ENCODE results near the gene SPTLC2.
"Not testable (repeated sequence)": the region's sequence is repeated elsewhere in the genome, so short reads cannot be mapped to it uniquely, and the experiment has no call there.

Gene SPTLC2

GRCh38 chr14:77554816-77555599 is 61.4 kb downstream of the SPTLC2 start:
- DNase-seq (ENCODE audit: low read depth), result no peak
- TF ChIP-seq CTCF (conservative IDR thresholded peaks at IDR 0.05; ENCODE audit: low read depth, low read length), result no peak

DNA sequence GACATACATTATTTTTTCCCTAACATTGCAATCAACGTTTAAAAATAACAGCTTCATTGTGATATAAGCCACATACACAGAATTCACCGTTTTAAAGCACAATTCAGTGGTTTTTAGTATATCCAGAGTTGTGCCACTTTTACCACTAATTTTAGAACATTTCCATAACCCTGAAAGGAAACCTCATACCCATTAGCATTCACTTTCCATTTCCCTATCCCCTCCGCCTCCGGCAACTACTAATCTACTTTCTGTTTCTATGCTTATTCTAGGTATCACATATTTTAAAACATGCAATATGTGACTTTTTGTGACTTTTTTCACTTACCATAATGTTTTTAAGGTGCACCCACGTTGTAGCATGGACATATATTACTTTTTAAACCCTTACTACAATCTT is 62.2 kb downstream of the SPTLC2 start:
- no peak overlapping the region for H3K4me3 ChIP-seq (ENCODE audit: low read depth, low read length)
- no peak for TF ChIP-seq CTCF (conservative IDR thresholded peaks at IDR 0.05; ENCODE audit: low read depth, low read length)
- no peak for DNase-seq (ENCODE audit: low read depth)

More at GRCh38 chr14:77554816-77555599, 61.4 kb downstream of the SPTLC2 start:
- no peak overlapping the region for H3K4me3 ChIP-seq (ENCODE audit: low read depth, low read length)

GRCh38 chr14:77549451-77549850 is 67.0 kb downstream of the SPTLC2 start:
- DNase-seq (ENCODE audit: low read depth), result no peak
- no peak overlapping the region for H3K4me3 ChIP-seq (ENCODE audit: low read depth, low read length)
- no peak for TF ChIP-seq CTCF (conservative IDR thresholded peaks at IDR 0.05; ENCODE audit: low read depth, low read length)

- peak; percentile 32 for TF ChIP-seq CTCF (conservative IDR thresholded peaks at IDR 0.05; ENCODE audit: low read depth, low read length)
- DNase-seq (ENCODE audit: low read depth), result no peak
- no peak overlapping the region for H3K4me3 ChIP-seq (ENCODE audit: low read depth, low read length)
These were observed 68.8 kb downstream of the SPTLC2 start for GRCh38 chr14:77547512-77548180.

GRCh38 chr14:77545171-77545570 is 71.3 kb downstream of the SPTLC2 start:
- H3K4me3 ChIP-seq (ENCODE audit: low read depth, low read length); DNase-seq (ENCODE audit: low read depth): not testable (repeated sequence)

DNA sequence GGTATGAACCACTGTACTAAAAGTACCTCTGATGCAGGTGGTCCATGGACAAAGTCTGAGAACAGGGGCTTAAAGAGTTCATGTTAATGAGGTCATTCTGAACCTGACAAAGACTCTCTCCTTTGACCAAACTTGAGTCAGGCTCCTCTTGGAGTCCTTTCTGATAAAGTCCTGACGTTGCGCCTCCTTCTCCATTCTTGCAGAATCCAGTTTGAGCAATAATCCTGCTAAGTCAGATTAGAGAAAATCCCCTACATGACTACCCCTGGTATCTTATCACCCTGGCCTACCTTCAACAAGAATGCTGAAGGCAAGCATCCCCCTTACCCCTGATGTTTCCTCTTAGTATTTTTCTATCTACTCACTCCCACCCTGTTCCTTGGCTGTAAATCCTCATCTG is 71.9 kb downstream of the SPTLC2 start:
- no peak for TF ChIP-seq CTCF (conservative IDR thresholded peaks at IDR 0.05; ENCODE audit: low read depth, low read length)
- no peak for DNase-seq (ENCODE audit: low read depth)
- H3K4me3 ChIP-seq (ENCODE audit: low read depth, low read length), result no peak overlapping the region

DNA sequence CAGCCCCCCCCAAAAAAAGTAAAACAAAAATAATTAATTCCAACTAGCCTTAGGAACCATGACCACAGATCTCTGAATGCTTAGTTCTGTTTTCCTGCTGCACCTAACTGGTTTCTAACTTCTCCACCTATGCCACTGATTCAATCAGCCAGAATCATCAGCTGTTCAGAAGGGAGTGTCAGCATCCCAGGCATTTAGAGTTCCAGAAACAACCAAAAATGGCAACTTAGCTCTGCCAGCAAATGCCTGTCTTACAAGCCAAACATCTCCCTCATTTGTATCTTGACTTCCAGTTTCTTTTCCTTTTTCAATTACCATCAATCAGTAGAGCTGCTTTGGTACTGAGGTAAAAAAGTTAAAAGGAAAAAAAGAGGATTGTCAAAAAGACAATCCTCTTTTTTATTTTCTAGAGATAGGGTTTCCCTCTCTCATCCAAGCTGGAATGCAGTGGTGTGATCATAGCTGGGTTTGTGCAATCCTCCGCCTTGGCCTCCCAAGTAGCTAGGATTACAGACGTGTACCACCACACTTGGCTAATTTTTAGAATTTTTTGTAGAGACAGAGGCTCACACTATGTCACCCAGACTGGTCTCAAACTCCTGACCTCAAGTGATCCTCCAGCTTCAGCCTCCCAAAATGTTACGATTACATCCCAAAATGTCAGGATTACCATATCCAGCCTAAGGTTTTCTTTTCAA is 72.7 kb downstream of the SPTLC2 start:
- peak; percentile 41 for DNase-seq (ENCODE audit: low read depth)
- no peak for TF ChIP-seq CTCF (conservative IDR thresholded peaks at IDR 0.05; ENCODE audit: low read depth, low read length)

More for the DNA sequence above, 72.7 kb downstream of the SPTLC2 start:
- no peak overlapping the region for H3K4me3 ChIP-seq (ENCODE audit: low read depth, low read length)
